Ovary (tissue), 9 donors: ENCODE results near the gene FABP6. TPM values are rescaled to one million over a fixed set of nuclear protein-coding genes. Genes with fewer than 3 reads are reported as not detected.

ENCODE experiments used
- DNase-seq, 5 donors: peaks; one replicate each; pipeline ENCODE4 v3.0.0-alpha.2; 2019 to 2020
- H3K27ac ChIP-seq, 2 donors: fragments of 200-600 bp; one replicate each; pipeline versions ENCODE4 v1.5.1 to v1.8.0; 2019 to 2022
- H3K27me3 ChIP-seq: fragments of 200-600 bp; one replicate; pipeline ENCODE4 v1.8.0; 2022
- H3K36me3 ChIP-seq: fragments of 200-600 bp; sonication (generic); one replicate; pipeline ENCODE4 v1.5.1; 2019
- H3K4me1 ChIP-seq: one replicate; pipeline ENCODE4 v1.8.1; 2013; ENCODE audit warnings: mild to moderate bottlenecking, moderate library complexity; ENCODE audit not compliant: insufficient read depth
- H3K4me3 ChIP-seq: fragments of 200-600 bp; sonication (generic); one replicate; pipeline ENCODE4 v1.5.1; 2017
- H3K9me3 ChIP-seq, 2 donors: fragments of 200-600 bp in 1 of 2; sonication (generic) in 1 of 2; one replicate each; pipeline versions ENCODE4 v1.5.1 to v1.8.1; 2013 to 2019; ENCODE audit warnings: mild to moderate bottlenecking in 1 of 2, moderate library complexity in 1 of 2
- EP300 ChIP-seq: sonication (generic); formaldehyde crosslinking; IDR thresholded peaks from one replicate; pipeline ENCODE4 v1.6.1; 2017; ENCODE audit warnings: antibody characterized with exemption
- POLR2A ChIP-seq: fragments of 450-650 bp; IDR thresholded peaks from one replicate; pipeline ENCODE4 v1.6.1; 2017; ENCODE audit warnings: antibody characterized with exemption, mild to moderate bottlenecking, moderate library complexity
- WGBS, 3 donors: extraction: QIAGEN DNeasy Blood & Tissue Kit in 1 of 3; methylation state at CpG; one replicate each; pipeline versions ENCODE4 v1.1.5 to v1.1.7; 2013 to 2017; 5-methylcytosine and 5-hydroxymethylcytosine counted together
- intact Hi-C, 4 donors: fragments of 100-400 bp; cut with DNase I; formaldehyde crosslinking; loops; one replicate each; pipeline versions ENCODE4 v1.11.0 to v1.15.1; 2022 to 2023
- polyA plus RNA-seq, 2 donors: library from polyadenylated mRNA; stranded (reverse); fragments of 200-250 nt in 1 of 2; fragments of 350-450 nt in 1 of 2; fragmentation: Illumina TruSeq in 1 of 2; extraction: RNeasy Lipid Tissue Mini Kit (QIAGEN cat#74804) in 1 of 2; gene quantifications; one replicate each; pipeline ENCODE4 v1.2.3, GENCODE V29; 2013 to 2014
- total RNA-seq, 7 donors: library from RNA; depleted of rRNA in 2 of 7; stranded (reverse); fragments of >200 nt in 2 of 7; fragmentation: NEBNext Ultra II Directional in 3 of 7; extraction: Animal tissue kit (Norgen Biotek cat#: 25700) in 3 of 7; gene quantifications; one replicate each; pipeline versions ENCODE4 v1.1.0 to v1.2.4, GENCODE V29; 2016 to 2023
- TF ChIP-seq, protein P1 (sequence below), 3 donors: fragments of 450-650 bp in 2 of 3; fragments of 200-600 bp in 1 of 3; IDR thresholded peaks; one replicate each; pipeline versions ENCODE4 v1.5.1 to v1.8.0; 2016 to 2022; ENCODE audit warnings: antibody characterized with exemption in 3 of 3, mild to moderate bottlenecking in 1 of 3
- donor health status: DM: no; HTN: no; CAD: no; lungs with moderate emphysema.
- donor health status: DM: no; HTN: no; CAD: no.
- donor health status: Bipolar disorder and iron deficiency.
- donor health status: DM: yes; HTN: yes; CAD: no.
- donor health status: DM: no; HTN: no; CAD: no.
- donor health status: DM: yes; HTN: yes; CAD: no.

Gene FABP6
- total and polyA plus RNA-seq, 9 donors: 0.83 to 10.6 (median 2.8) TPM; not detected in 5

- intact Hi-C loops: no loop called here
- DNase-seq: no peak
- no peak overlapping the region for H3K27ac ChIP-seq
- WGBS, 3 donors: 90 to 96% (median 91%) methylated on average over 2 of the region's 2 CpGs
- H3K27me3 ChIP-seq: no peaks in the 10 kb centered on the region
- H3K4me3 ChIP-seq: no peak overlapping the region
- no peaks in the 10 kb centered on the region for H3K9me3 ChIP-seq
- H3K4me1 ChIP-seq: peaks cover 3% of the 10 kb centered on the region
- no peaks in the 10 kb centered on the region for H3K36me3 ChIP-seq
- TF ChIP-seq EP300 (no peak), POLR2A (no peak)
- TF ChIP-seq, protein P1, sequence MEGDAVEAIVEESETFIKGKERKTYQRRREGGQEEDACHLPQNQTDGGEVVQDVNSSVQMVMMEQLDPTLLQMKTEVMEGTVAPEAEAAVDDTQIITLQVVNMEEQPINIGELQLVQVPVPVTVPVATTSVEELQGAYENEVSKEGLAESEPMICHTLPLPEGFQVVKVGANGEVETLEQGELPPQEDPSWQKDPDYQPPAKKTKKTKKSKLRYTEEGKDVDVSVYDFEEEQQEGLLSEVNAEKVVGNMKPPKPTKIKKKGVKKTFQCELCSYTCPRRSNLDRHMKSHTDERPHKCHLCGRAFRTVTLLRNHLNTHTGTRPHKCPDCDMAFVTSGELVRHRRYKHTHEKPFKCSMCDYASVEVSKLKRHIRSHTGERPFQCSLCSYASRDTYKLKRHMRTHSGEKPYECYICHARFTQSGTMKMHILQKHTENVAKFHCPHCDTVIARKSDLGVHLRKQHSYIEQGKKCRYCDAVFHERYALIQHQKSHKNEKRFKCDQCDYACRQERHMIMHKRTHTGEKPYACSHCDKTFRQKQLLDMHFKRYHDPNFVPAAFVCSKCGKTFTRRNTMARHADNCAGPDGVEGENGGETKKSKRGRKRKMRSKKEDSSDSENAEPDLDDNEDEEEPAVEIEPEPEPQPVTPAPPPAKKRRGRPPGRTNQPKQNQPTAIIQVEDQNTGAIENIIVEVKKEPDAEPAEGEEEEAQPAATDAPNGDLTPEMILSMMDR (IDR thresholded peaks at IDR 0.05): no peak
Measured at GRCh38 chr5:160281275-160281674, 52.0 kb downstream of the FABP6 start.

GRCh38 chr5:160284291-160284873, 55.1 kb downstream of the FABP6 start:
- no peak for TF ChIP-seq POLR2A

DNA sequence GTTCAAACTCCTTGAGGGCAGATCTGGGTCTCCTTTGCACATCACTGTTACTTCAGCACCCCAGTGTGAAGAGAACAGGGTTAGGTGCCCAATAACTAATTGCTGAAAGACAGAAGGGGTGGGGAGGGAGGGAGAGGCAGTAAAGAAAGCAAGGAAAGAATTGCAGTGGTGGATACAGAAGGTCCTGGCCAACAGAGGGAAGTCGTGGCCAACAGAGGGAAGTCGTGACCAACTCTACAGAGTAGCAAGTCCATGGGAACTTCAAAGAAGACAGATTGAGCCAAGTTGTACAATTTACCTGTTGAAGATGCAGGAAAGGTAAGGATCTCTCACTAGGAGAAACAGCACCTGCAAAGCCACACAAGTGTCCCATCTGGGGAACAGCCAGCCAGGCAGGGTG, 56.0 kb downstream of the FABP6 start:
- no peaks in the 10 kb centered on the region for H3K9me3 ChIP-seq
- no peak for DNase-seq
- no peaks in the 10 kb centered on the region for H3K36me3 ChIP-seq
- 85 to 94% (median 93%) methylated on average over 2 of the region's 2 CpGs for WGBS, 3 donors
- H3K4me3 ChIP-seq: no peak overlapping the region
- H3K4me1 ChIP-seq: peaks cover 15% of the 10 kb centered on the region
- TF ChIP-seq POLR2A: no peak
- TF ChIP-seq, protein P1 (IDR thresholded peaks at IDR 0.05): no peak
- TF ChIP-seq EP300: no peak
- no peaks in the 10 kb centered on the region for H3K27me3 ChIP-seq
- H3K27ac ChIP-seq: no peak overlapping the region
- intact Hi-C loops: no loop called here

More at GRCh38 chr5:160284291-160284873, 55.1 kb downstream of the FABP6 start:
- Histone ChIP-seq H3K9me3 (no peaks in the 10 kb centered on the region), H3K36me3 (no peaks in the 10 kb centered on the region), H3K4me1 (peaks cover 15% of the 10 kb centered on the region), H3K27ac (no peak overlapping the region), H3K27me3 (no peaks in the 10 kb centered on the region), H3K4me3 (no peak overlapping the region)
- DNase-seq: no peak
- intact Hi-C loops: no loop called here
- 94 to 97% (median 97%) methylated on average over 4 of the region's 4 CpGs for WGBS, 3 donors

DNA sequence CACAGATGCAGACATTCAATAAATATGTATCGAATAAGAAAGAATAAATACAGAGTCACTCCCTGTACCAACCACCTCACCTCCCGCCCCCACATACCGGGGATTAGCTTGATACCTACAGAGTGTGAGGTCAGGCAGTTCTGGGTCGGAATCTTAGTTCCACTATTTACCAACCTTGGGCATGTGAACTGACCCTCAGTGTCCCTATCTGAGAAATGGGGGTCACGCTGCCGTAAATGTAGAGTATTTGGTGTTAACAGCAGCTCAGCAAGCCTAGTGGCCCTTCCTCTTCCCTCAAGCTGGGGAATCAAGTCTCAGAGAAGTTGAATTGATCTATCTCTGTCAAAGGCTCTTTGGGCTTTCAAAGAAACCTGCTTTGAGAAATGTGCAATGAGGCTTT, 57.6 kb downstream of the FABP6 start:
- DNase-seq: no peak
- no peaks in the 10 kb centered on the region for H3K36me3 ChIP-seq
- no peaks in the 10 kb centered on the region for H3K9me3 ChIP-seq
- H3K4me3 ChIP-seq: no peak overlapping the region
- peaks cover 15% of the 10 kb centered on the region for H3K4me1 ChIP-seq
- 54 to 67% (median 62%) methylated on average over 6 of the region's 6 CpGs for WGBS, 3 donors
- H3K27me3 ChIP-seq: no peaks in the 10 kb centered on the region
- TF ChIP-seq, protein P1 (IDR thresholded peaks at IDR 0.05): no peak
- TF ChIP-seq EP300: no peak
- TF ChIP-seq POLR2A: no peak
- intact Hi-C loops: no loop called here
- H3K27ac ChIP-seq: peak overlapping the region in 1 of 2 donors; percentile 31

GRCh38 chr5:160287378-160288051, 58.2 kb downstream of the FABP6 start:
- no peaks in the 10 kb centered on the region for H3K27me3 ChIP-seq
- no peaks in the 10 kb centered on the region for H3K9me3 ChIP-seq
- intact Hi-C loops: no loop called here
- peak; percentile 45 to 81 (median 72) for DNase-seq
- peak overlapping the region in 1 of 2 donors; percentile 31 for H3K27ac ChIP-seq
- TF ChIP-seq, protein P1 (IDR thresholded peaks at IDR 0.05): no peak
- TF ChIP-seq POLR2A (no peak), EP300 (no peak)
- H3K4me1 ChIP-seq: peaks cover 15% of the 10 kb centered on the region
- no peak overlapping the region for H3K4me3 ChIP-seq
- no peaks in the 10 kb centered on the region for H3K36me3 ChIP-seq
- 3 to 6% (median 4%) methylated on average over 8 of the region's 8 CpGs for WGBS, 3 donors
